ENCODE data around the gene SRGAP2B.
A peak's percentile ranks its signal among the peaks of the same experiment; 100 is the strongest.
"Not testable (repeated sequence)": the region's sequence is repeated elsewhere in the genome, so short reads cannot be mapped to it uniquely, and the experiment has no call there.

SRGAP2B gene

GRCh38 chr1:145052019-145052776, 42.9 kb downstream of the SRGAP2B start:
- not testable (repeated sequence) for DNase-seq (ENCODE audit: extremely low spot score, insufficient read length, low read depth); FAIRE-seq

- FAIRE-seq; DNase-seq (ENCODE audit: extremely low spot score, insufficient read length, low read depth): not testable (repeated sequence)
These were observed 46.8 kb downstream of the SRGAP2B start for GRCh38 chr1:145048181-145048856.

GRCh38 chr1:145047553-145047952, 47.6 kb downstream of the SRGAP2B start:
- not testable (repeated sequence) for DNase-seq (ENCODE audit: extremely low spot score, insufficient read length, low read depth); FAIRE-seq

- not testable (repeated sequence) for DNase-seq (ENCODE audit: extremely low spot score, insufficient read length, low read depth); FAIRE-seq
These were observed 49.4 kb downstream of the SRGAP2B start for GRCh38 chr1:145045571-145046273.

GRCh38 chr1:145041519-145041918, 53.6 kb downstream of the SRGAP2B start:
- DNase-seq (ENCODE audit: extremely low spot score, insufficient read length, low read depth); FAIRE-seq: not testable (repeated sequence)

- not testable (repeated sequence) for DNase-seq (ENCODE audit: extremely low spot score, insufficient read length, low read depth); FAIRE-seq
These were observed 59.1 kb downstream of the SRGAP2B start for GRCh38 chr1:145036019-145036418.

GRCh38 chr1:145033523-145033922, 61.6 kb downstream of the SRGAP2B start:
- DNase-seq (ENCODE audit: extremely low spot score, insufficient read length, low read depth); FAIRE-seq: not testable (repeated sequence)

GRCh38 chr1:145027251-145027650, 67.9 kb downstream of the SRGAP2B start:
- not testable (repeated sequence) for FAIRE-seq; DNase-seq (ENCODE audit: extremely low spot score, insufficient read length, low read depth)

GRCh38 chr1:145025286-145025685, 69.8 kb downstream of the SRGAP2B start:
- DNase-seq (ENCODE audit: extremely low spot score, insufficient read length, low read depth); FAIRE-seq: not testable (repeated sequence)

GRCh38 chr1:145022259-145022658, 72.9 kb downstream of the SRGAP2B start:
- DNase-seq (ENCODE audit: extremely low spot score, insufficient read length, low read depth); FAIRE-seq: not testable (repeated sequence)

GRCh38 chr1:145021749-145022148, 73.4 kb downstream of the SRGAP2B start:
- not testable (repeated sequence) for DNase-seq (ENCODE audit: extremely low spot score, insufficient read length, low read depth); FAIRE-seq

- not testable (repeated sequence) for DNase-seq (ENCODE audit: extremely low spot score, insufficient read length, low read depth); FAIRE-seq
These were observed 75.4 kb downstream of the SRGAP2B start for GRCh38 chr1:145019709-145020108.

- not testable (repeated sequence) for FAIRE-seq; DNase-seq (ENCODE audit: extremely low spot score, insufficient read length, low read depth)
These were observed 77.4 kb downstream of the SRGAP2B start for GRCh38 chr1:145017725-145018124.

GRCh38 chr1:145016492-145016862, 78.7 kb downstream of the SRGAP2B start:
- FAIRE-seq; DNase-seq (ENCODE audit: extremely low spot score, insufficient read length, low read depth): not testable (repeated sequence)

- FAIRE-seq, result peak; percentile 26
- not testable (repeated sequence) for DNase-seq (ENCODE audit: extremely low spot score, insufficient read length, low read depth)
These were observed 79.2 kb downstream of the SRGAP2B start for GRCh38 chr1:145015744-145016491.

- FAIRE-seq, result peak; percentile 49
- not testable (repeated sequence) for DNase-seq (ENCODE audit: extremely low spot score, insufficient read length, low read depth)
These were observed 81.8 kb downstream of the SRGAP2B start for GRCh38 chr1:145013353-145013752.

GRCh38 chr1:145011811-145012210, 83.3 kb downstream of the SRGAP2B start:
- not testable (repeated sequence) for FAIRE-seq; DNase-seq (ENCODE audit: extremely low spot score, insufficient read length, low read depth)

GRCh38 chr1:145010580-145010979, 84.5 kb downstream of the SRGAP2B start:
- not testable (repeated sequence) for FAIRE-seq; DNase-seq (ENCODE audit: extremely low spot score, insufficient read length, low read depth)

- not testable (repeated sequence) for DNase-seq (ENCODE audit: extremely low spot score, insufficient read length, low read depth)
- peak; percentile 63 for FAIRE-seq
These were observed 85.2 kb downstream of the SRGAP2B start for GRCh38 chr1:145009928-145010327.

Measured in GM18507 (cell line).